Natural killer cell (primary cell): ENCODE results near the gene DENND1A. TPM values are rescaled to one million over a fixed set of nuclear protein-coding genes. Genes with fewer than 3 reads are reported as not detected.
"Not testable (repeated sequence)": the region's sequence is repeated elsewhere in the genome, so short reads cannot be mapped to it uniquely, and the experiment has no call there.

Experiments
- ATAC-seq, 3 donors: fragments of 150-1000 bp in 2 of 3; fragments of 200-7000 bp in 1 of 3; cut with Tn5 transposase; 1 replicate in 1 of 3; 2 replicates in 2 of 3; pipeline ENCODE4 v1.10.0; 2021; ENCODE audit warnings: mild to moderate bottlenecking in 2 of 3, moderate library complexity in 2 of 3
- DNase-seq, 2 donors: peaks; one replicate each; pipeline versions ENCODE4 v3.0.0 to v3.0.0-alpha.2; 2013 to 2021; ENCODE audit warnings: mixed read lengths in 1 of 2
- H3K27ac ChIP-seq: one replicate; pipeline ENCODE4 v1.5.1; 2013; ENCODE audit warnings: mild to moderate bottlenecking, low read length
- H3K27me3 ChIP-seq: one replicate; pipeline ENCODE4 v1.6.1; 2013; ENCODE audit warnings: low read length; ENCODE audit not compliant: control insufficient read depth, insufficient read depth
- H3K36me3 ChIP-seq: one replicate; pipeline ENCODE4 v1.6.1; 2013; ENCODE audit warnings: low read length; ENCODE audit not compliant: control insufficient read depth, insufficient read depth
- H3K4me1 ChIP-seq: one replicate; pipeline ENCODE4 v1.6.1; 2013; ENCODE audit warnings: low read length; ENCODE audit not compliant: control insufficient read depth, insufficient read depth
- H3K4me3 ChIP-seq: one replicate; pipeline ENCODE4 v1.5.1; 2013; ENCODE audit warnings: low read length
- H3K9me3 ChIP-seq: one replicate; pipeline ENCODE4 v1.6.1; 2013; ENCODE audit warnings: low read length; ENCODE audit not compliant: control insufficient read depth, insufficient read depth
- H3K27ac Mint-ChIP-seq, 2 donors: one replicate each; pipeline ENCODE4 v1.8.0; 2022; ENCODE audit warnings: mild to moderate bottlenecking in 2 of 2, mixed read lengths in 2 of 2, moderate library complexity in 1 of 2
- H3K27me3 Mint-ChIP-seq, 2 donors: one replicate each; pipeline ENCODE4 v1.8.0; 2022; ENCODE audit warnings: low read depth in 2 of 2, mixed read lengths in 2 of 2
- H3K36me3 Mint-ChIP-seq: one replicate; pipeline ENCODE4 v1.8.0; 2022; ENCODE audit warnings: mixed read lengths
- H3K4me1 Mint-ChIP-seq, 2 donors: one replicate each; pipeline ENCODE4 v1.8.0; 2022; ENCODE audit warnings: mixed read lengths in 2 of 2
- H3K4me3 Mint-ChIP-seq: one replicate; pipeline ENCODE4 v1.8.0; 2022; ENCODE audit warnings: mild to moderate bottlenecking, moderate library complexity, mixed read lengths
- H3K9me3 Mint-ChIP-seq, 2 donors: one replicate each; pipeline ENCODE4 v1.8.0; 2022; ENCODE audit warnings: mixed read lengths in 2 of 2
- WGBS: methylation state at CpG from one replicate; pipeline ENCODE4 v1.1.7; 2013; ENCODE audit warnings: missing lambda C conversion rate; ENCODE audit not compliant: insufficient coverage; 5-methylcytosine and 5-hydroxymethylcytosine counted together
- intact Hi-C: fragments of 100-400 bp; cut with micrococcal nuclease; formaldehyde crosslinking; loops from one replicate; pipeline ENCODE4 v1.14.2; 2022
- total RNA-seq, 4 donors: library from RNA; stranded (reverse); fragments of 120-200 nt in 1 of 4; gene quantifications; one replicate each; pipeline versions ENCODE4 v1.2.3 to v1.2.4, GENCODE V29; 2013 to 2022
- TF ChIP-seq, protein P1 (sequence below): fragments of 200-600 bp; IDR thresholded peaks from one replicate; pipeline ENCODE4 v1.8.0; 2022; ENCODE audit warnings: antibody characterized with exemption

DENND1A gene
- total RNA-seq, 3 donors from 2014 or later (not counting 1 experiment from before 2014, with no cell fraction given), result 27.8 to 37.6 (median 30.9) TPM

DNA sequence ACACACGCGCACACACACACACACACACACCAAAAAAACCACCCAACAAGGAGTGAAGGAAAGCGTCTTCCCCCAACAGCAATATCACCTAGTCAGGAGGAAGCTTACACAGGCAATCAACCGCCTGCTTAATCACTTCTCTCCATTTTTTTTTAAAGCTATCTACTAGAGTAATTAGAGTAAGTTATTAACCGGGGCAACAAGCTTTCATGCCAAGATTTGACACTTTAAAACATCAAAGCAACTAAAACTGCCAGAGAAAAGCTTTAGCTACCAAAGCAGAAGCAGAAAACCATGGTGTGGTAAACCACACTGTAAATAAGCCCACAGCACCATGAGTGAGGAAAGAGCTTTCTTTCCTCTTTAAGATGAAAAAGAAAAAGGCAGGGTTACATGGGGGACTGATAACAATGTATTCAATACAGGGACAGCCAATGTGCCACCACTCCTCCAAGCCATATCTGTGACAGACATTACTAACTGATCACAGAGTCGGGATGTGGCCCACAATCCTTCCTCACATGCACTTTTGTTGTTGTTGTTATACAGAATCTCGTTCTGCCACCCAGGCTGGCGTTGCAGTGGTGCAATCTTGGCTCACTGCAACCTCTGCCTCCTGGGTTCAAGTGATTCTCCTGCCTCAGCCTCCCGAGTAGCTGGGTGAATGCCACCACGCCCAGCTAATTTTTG is 291.8 kb downstream of the DENND1A start:
- intact Hi-C loops, result no loop called here
- Histone ChIP-seq H3K27ac (no peak overlapping the region), H3K4me1 (peaks cover 29% of the 10 kb centered on the region), H3K4me3 (peak overlapping the region; percentile 8), H3K9me3 (no peaks in the 10 kb centered on the region), H3K27me3 (peaks cover 2% of the 10 kb centered on the region), H3K36me3 (no peaks in the 10 kb centered on the region)
- Mint-ChIP-seq H3K9me3 (no peaks in the 10 kb centered on the region), H3K27ac (peak overlapping the region; percentile 12 to 89), H3K27me3 (peaks cover 10 to 20% of the 10 kb centered on the region in 2 donors), H3K4me1 (peaks cover 45 to 49% of the 10 kb centered on the region in 2 donors), H3K4me3 (peak overlapping the region; percentile 86), H3K36me3 (no peaks in the 10 kb centered on the region)
- ATAC-seq (peak; percentile 58 to 68 (median 63)), DNase-seq (peak in 1 of 2 donors; percentile 72)
- TF ChIP-seq, protein P1, sequence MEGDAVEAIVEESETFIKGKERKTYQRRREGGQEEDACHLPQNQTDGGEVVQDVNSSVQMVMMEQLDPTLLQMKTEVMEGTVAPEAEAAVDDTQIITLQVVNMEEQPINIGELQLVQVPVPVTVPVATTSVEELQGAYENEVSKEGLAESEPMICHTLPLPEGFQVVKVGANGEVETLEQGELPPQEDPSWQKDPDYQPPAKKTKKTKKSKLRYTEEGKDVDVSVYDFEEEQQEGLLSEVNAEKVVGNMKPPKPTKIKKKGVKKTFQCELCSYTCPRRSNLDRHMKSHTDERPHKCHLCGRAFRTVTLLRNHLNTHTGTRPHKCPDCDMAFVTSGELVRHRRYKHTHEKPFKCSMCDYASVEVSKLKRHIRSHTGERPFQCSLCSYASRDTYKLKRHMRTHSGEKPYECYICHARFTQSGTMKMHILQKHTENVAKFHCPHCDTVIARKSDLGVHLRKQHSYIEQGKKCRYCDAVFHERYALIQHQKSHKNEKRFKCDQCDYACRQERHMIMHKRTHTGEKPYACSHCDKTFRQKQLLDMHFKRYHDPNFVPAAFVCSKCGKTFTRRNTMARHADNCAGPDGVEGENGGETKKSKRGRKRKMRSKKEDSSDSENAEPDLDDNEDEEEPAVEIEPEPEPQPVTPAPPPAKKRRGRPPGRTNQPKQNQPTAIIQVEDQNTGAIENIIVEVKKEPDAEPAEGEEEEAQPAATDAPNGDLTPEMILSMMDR, result no peak
- WGBS, result 22% methylated on average over 7 of the region's 10 CpGs

DNA sequence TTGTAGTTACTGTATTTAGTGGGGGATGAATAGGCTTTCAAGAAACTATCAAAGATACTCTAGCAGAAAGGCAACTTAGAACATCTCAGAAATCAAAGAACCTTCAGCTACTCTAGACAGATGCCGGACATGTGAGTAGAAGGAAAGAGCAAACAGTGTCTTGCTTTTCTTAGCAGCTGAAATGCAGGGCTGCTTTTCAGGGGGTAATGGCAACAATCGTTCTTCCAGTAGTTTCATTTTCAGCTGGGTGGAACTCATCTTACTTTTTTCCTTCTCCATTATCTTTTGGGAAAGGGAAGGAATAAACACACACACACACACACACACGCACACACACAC is 292.4 kb downstream of the DENND1A start:
- H3K27ac ChIP-seq, result no peak overlapping the region
- WGBS, result 0% methylated on average over 3 of the region's 3 CpGs

DNA sequence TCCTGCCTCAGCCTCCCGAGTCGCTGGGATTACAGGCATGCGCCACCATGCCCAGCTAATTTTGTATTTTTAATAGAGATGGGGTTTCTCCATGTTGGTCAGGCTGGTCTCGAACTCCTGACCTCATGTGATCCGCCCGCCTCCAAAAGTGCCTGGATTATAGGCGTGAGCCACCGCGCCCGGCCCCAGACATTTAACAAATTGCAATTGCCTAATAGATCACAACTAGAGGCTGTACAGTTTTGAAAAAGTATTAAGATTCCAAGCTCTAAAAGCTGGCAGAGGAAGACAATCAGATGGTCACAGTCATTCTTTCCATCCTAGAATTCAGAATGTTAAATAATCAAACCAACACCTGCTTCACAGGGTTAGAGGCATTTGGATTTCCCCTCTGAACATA is 293.1 kb downstream of the DENND1A start:
- Mint-ChIP-seq H3K27ac (peak overlapping the region in 1 of 2 donors; percentile 12), H3K4me1 (peaks cover 45 to 49% of the 10 kb centered on the region in 2 donors), H3K4me3 (peak overlapping the region; percentile 86), H3K27me3 (peaks cover 10 to 12% of the 10 kb centered on the region in 2 donors)
- peaks cover 29% of the 10 kb centered on the region for H3K4me1 ChIP-seq
- ATAC-seq, H3K27me3 ChIP-seq, H3K36me3 Mint-ChIP-seq, H3K9me3 Mint-ChIP-seq, intact Hi-C loops, H3K27ac ChIP-seq, H3K4me3 ChIP-seq, H3K9me3 ChIP-seq, H3K36me3 ChIP-seq, DNase-seq: not testable (repeated sequence)
- 100% methylated on average over 7 of the region's 10 CpGs for WGBS

More for the DNA sequence above, 292.4 kb downstream of the DENND1A start:
- Mint-ChIP-seq H3K27ac (peak overlapping the region; percentile 12 to 89), H3K4me3 (peak overlapping the region; percentile 86), H3K27me3 (peaks cover 10 to 20% of the 10 kb centered on the region in 2 donors), H3K4me1 (peaks cover 45 to 49% of the 10 kb centered on the region in 2 donors), H3K36me3 (no peaks in the 10 kb centered on the region), H3K9me3 (no peaks in the 10 kb centered on the region)
- H3K4me3 ChIP-seq, result peak overlapping the region; percentile 8
- intact Hi-C loops, result no loop called here
- TF ChIP-seq, protein P1, result no peak
- peaks cover 29% of the 10 kb centered on the region for H3K4me1 ChIP-seq
- ATAC-seq, result peak; percentile 8 to 33 (median 19)
- no peaks in the 10 kb centered on the region for H3K9me3 ChIP-seq
- no peak for DNase-seq
- peaks cover 2% of the 10 kb centered on the region for H3K27me3 ChIP-seq
- H3K36me3 ChIP-seq, result no peaks in the 10 kb centered on the region

DNA sequence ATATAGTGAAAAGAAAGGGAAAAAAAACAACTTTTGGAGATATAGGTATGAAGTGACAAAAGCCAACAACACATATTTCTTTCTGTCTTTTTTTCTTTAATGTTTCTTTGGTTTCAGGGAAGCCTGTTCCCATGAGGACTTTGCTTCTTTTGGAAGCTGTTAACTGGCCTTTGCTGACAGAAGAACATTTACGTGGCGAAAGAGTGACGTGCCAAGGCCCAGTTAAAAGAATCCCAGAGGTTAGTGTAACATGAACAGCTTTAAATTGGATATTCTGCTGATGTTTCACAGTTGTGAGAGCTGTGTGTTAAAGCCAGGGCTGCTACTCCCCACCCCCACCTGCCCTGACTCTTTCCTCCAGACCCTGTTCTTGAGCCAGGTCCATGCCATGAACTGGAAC is 298.1 kb downstream of the DENND1A start:
- no peaks in the 10 kb centered on the region for H3K9me3 Mint-ChIP-seq
- 96% methylated on average over 3 of the region's 3 CpGs for WGBS
- intact Hi-C loops, result no loop called here

More for the DNA sequence above, 298.1 kb downstream of the DENND1A start:
- Mint-ChIP-seq H3K4me3 (no peak overlapping the region), H3K27ac (no peak overlapping the region), H3K4me1 (peaks cover 9 to 12% of the 10 kb centered on the region in 2 donors), H3K36me3 (peaks cover 23% of the 10 kb centered on the region), H3K27me3 (peaks cover 0 to 10% of the 10 kb centered on the region in 2 donors)
- DNase-seq (no peak), ATAC-seq (no peak)
- peaks cover 2% of the 10 kb centered on the region for H3K27me3 ChIP-seq
- peaks cover 6% of the 10 kb centered on the region for H3K4me1 ChIP-seq
- H3K4me3 ChIP-seq, result no peak overlapping the region
- no peaks in the 10 kb centered on the region for H3K9me3 ChIP-seq
- peaks cover 12% of the 10 kb centered on the region for H3K36me3 ChIP-seq
- TF ChIP-seq, protein P1, result no peak
- no peak overlapping the region for H3K27ac ChIP-seq
